Measurements from ENCODE around the gene SHLD1.
"Not testable (repeated sequence)": the region's sequence is repeated elsewhere in the genome, so short reads cannot be mapped to it uniquely, and the experiment has no call there.

Gene SHLD1

DNA sequence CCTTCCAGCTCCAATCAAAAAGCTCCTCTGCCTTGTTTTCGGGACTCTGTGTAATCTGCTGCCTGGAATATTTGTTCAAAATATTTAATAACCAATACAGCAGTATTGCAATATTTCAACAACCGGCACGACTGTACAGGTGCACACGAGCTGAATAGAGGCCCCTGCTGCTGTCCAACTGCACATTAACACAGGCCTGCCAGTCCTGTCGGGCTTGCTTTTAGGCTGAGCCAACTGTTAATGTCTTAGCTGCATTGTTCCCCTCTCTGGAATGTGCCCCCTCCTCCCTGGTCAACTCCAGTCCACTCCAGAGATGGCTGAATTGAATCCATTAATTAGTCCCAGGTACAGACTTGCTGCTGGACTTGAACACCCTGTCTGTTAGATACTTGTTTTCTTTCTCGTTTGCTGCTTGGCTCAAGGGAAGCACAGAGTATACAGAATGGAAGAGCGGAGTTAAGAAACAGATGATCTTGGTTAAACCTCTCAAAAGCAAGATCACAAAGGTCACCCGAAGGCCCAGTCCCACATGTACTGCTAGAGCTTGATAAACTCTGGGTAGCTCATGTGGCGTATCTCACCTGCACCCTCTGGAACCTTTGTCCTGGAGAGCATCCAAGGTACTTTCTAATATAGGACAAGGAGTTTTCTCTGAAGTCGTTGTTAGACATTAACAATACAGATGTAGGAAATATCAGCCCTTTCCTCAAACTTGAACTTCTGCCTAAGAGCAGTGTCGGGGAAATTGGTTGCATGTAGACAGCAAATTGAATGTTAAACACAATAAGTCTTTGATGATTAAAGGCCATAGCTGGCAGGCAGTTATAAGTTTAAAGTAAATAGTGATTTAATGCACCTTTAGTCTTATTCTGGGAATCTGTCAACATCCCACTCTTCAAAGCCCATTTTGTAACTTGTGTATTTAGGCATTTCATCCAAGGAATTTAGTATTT is 31.9 kb downstream of the SHLD1 start:
- DNase-seq: no peak

DNA sequence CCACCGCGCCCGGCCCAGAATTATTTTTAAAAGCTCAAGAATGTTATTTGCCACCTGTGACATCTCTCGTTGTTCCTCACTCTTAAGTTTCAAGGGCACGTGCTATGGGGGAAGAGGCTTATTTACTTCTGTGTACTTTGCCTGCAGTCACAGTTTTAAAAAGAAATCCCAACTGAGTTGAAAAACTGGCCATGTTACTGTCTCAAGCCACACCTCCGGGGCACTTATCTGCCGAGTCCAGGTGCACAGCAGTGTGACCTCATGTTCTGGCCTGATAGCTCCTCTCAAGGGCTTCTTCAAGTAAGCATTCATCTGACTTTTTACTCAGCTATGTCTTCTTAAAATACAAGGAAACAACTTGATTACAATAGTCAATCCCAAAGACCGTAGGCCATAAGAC is 34.5 kb downstream of the SHLD1 start:
- no peak for DNase-seq

DNA sequence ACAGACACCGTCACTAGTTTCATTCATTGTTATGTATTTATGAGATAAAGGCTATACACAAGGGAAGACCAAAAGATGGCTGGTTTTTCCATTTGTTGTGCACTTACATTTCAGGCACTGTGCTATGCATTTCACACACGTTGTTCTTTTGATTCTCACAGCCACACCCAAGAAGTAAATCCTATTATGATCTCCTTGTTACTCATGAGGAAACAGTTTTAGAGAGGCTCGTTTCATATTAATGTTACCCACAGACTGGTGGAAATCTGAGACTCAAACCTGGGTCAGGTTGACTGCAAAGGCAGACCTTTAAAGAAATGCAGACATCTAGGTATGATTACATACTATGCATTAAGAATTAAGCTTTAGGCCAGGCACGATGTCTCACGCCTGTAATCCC is 34.9 kb downstream of the SHLD1 start:
- no peak for DNase-seq

DNA sequence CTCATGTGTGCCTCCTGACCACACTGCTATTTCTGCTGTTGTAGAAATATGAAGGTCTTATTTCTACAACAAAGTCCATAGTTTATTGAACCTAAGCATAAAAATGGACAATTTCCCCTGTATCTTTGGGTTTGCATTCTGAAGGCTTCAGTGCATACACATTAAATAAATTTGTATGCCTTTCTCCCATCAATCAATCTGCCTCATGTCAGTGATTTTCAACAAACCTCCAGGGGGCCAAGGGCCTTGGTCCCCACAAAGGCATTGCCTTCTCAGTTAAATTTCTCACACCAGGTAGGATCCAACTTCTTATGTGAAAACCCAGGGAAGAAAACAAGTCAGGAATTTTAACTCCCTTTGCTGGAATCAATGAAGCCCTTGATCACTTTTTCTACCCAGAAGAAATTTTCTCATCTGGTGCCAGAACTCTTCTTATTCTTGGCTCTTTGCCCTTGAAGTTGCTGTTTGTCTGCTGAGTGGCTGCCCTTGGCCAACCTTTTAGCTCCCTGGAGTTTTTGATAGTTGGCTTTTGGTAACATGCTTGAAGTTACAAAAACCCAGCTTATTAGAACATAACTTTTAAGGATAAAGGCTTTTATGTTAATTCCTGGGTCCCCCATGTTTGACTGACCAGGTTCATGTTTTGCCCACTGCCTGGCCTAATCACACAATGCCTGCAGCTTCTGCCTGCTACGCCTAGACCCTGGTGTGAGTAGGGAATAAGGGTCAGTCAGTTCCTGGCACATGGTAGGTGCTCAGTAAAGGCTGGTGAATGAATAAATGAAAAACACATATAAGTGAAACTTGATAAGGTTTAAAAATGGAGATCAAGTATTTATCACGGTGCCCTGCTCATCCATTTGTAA is 37.0 kb downstream of the SHLD1 start:
- no peak for DNase-seq

DNA sequence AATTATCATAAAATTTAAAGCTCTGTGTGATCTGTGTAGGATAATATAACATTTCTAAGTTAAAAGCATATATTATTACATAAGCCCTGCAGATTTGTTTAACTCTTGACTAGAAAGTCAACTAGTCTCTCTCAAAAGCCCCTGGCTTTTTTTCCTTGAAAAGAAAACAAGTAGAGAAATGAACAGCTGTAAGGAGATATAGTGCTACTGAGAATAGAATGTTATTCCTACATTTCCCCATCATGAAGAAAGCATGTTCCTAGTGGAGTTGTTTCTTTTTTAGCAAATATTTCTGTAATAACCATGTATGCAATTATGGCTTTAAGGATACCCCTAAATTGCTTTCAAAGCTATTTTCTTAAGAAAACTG is 37.6 kb downstream of the SHLD1 start:
- no peak for DNase-seq

DNA sequence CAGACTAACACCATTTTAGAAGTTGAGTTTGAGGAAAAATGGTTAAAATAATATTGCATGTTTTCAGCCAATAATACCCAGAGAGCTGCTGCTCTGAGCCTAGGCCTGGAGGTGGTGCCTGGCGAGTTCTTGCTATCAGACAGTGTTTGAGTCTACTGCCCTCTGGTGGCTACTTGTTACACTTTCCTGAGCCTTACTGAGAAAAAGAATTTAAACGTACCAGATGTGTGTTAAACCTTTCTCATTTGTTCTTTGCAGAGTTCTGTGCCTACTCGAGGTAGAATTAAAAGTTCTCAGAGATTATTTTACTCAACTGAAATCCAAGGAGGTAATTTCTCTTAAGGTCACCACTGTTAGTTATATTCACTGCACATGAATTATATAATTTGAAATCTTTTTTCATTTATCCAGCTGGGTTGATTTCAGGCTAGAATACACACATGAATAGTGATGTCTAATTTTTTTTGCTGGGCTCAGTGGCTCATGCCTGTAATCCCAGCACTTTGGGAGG is 38.2 kb downstream of the SHLD1 start:
- DNase-seq: peak; percentile 90

DNA sequence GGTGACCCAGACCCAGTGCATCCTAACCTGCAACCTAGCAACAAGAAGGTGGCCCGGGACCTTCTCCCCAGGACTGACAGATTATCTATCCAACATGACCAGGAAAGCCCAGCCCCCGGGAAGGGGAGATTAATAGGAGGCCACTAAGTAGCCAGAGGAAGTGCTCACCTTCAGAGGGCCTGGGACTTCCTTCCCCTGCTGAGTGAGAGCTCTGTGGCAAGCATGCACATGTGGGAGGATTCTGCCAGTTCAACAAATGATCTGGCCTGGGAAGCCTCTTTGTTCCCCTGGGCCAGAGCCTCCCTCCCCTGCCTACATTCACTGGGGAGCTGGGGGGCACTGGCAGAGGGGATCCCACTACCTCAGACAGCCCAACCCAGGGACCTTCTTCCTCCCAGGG is 39.6 kb downstream of the SHLD1 start:
- DNase-seq: no peak

DNA sequence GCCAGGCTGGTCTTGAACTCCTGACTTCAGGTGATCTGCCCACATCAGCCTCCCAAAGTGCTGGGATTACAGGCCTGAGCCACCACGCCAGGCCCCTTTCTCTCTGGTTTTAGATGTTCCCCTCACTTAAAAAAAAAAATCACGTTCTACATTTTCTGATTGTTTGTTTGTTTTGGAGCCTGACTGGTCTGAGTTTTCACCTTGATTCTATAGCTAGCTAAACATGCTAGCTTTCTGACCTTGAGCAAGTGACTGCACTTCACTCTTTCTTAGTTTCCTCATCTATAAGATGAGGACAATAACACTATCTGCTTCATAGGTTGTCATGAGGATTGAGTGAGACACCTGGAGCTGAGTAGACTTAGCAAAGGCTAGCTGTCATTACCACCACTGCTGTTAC is 43.7 kb downstream of the SHLD1 start:
- DNase-seq: no peak

DNA sequence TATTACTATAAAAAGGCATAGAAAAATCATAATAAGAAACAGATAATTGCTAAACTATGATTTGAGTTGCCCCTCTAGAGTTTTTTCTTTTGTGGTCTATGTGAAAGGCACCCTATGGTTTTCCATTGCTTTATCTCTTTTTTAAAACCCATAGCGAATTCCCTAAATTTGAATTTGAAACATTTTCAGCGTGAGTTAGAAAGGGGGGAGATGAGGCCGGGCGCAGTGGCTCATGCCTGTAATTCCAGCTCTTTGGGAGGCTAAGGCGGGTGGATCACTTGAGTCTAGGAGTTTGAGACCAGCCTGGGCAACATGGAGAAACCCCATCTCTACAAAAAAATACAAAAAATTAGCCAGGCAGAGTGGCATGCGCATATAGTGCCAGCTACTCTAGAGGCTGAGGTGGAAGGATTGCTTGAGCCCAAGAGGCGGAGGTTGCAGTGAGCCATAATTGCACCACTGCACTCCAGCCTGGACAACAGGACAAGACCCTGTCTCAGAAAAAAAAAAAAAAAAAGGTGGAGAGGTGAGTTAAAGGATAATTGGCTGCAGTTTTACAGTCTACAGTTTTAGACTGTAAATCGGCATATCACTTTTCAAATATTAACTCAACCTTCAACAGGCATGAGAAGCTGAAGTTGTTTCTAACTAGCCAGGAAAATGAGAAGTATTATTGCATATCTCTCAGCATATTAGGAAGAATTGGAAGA is 46.3 kb downstream of the SHLD1 start:
- DNase-seq: no peak

DNA sequence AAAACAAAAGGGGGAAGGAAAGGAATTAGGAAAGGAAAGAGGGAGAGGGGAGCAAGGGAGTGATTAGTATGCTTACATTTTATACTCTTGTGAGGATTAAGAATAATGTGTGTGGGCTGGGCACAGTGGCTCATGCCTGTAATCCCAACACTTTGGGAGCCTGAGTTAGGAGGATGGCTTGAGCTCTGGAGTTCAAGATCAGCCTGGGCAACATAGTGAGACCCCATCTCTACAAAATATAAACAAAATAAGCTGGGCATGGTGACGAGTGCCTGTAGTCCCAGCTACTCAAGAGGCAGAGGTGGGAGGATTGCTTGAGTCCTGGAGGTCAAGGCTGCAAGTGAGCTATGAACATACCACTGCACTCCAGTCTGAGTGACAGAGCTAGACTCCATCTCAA is 47.0 kb downstream of the SHLD1 start:
- no peak for DNase-seq

DNA sequence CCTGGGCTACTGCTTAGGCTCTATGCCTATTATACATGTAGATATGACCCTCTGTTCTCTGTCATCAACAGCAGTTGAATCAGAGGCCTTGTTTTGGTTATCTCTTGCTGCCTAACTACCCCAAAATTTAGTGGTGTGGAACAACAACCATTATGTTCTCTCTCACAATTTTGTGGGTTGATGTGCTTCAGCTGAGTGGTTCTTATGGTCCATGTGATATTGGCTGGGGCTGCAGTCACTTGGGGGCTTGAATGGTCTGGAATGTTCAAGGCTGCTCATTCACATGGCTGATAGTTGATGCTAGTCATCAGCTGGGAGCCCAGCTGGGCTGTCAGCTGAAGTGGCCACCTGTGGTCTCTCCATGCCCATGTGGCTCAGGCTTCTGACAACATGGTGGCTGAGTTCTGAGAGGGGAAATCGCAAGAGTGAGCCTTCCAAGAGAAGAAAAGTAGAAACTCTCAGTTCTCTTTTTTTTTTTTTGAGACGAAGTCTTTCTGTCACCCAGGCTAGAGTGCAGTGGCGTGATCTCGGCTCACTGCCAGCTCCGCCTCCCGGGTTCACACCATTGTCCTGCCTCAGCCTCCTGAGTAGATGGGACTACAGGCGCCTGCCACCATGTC is 47.8 kb downstream of the SHLD1 start:
- peak; percentile 85 for DNase-seq

DNA sequence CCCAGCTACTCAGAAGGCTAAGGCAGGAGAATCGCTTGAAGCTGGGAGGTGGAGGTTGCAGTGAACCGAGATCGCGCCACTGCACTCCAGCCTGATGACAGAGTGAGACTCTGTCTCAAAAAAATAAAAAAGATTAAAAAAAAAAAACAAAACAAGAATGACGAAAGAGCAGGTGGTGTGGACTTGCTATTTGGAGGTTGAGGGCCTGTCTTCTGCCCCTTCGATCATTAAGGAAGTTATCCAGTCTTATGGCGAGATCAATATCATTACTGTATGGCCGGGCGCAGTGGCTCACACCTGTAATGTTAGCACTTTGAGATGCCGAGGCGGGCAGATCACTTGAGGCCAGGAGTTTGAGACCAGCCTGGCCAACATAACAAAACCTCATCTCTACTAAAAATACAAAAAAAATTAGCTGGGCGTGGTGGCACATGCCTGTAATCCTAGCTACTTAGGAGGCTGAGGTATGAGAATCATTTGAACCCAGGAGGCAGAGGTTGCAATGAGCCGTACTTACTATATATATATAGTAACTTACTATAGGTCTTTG is 53.6 kb downstream of the SHLD1 start:
- DNase-seq: not testable (repeated sequence)

DNA sequence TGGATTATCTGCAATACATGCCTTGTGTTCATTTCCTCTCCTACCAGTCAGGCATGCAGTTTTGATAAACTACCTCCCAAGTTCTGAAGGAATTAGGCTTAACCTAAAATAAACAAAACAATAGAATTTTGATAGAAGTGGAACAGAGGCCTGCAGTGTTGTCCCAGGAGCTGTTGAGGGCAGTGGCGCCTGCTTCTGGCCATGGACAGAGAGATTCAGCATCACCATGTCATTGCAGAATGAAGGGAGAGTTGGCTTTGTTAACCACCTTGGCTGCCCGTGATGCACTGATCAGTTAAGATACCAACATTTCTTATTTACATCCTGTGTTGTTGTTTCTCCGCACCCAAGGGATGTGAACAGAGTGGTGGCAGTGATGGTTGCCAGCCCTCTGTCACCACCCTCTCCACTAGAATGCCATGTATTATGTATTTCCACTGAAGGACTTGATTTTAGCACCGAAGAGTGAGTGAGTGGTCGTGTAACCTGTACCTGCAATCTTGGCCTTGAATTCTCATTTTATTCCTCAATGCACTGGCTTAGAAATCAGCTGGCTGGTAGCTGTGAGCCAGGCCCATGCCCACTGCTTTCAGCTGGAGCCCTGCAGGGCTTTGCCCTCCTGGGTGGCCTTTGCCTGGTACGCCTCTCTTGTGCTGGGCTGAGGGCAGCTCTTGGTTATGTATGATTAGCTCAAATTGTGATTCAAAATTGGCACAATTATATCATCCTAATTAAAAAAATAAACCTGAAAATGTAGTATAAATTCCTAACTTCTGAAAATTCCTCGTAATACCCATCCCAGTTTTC is 56.5 kb downstream of the SHLD1 start:
- no peak for DNase-seq

DNA sequence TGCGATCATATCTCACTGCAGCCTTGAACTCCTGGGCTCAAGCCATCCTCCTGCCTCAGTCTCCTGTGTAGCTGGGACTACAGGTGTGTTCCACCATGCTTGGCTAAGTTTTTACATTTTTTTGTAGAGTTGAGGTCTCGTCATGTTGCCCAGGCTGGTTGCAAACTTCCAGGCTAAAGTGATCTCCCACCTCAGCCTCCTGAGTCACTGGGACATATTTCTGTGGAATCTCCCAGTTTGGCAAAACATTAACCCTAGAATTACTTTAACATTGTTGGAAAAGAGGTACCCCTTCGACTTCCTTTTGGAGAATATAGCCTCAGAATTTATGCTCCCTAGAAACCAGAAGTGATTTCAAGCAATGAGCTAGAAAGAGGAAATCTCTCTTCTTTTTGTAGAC is 57.2 kb downstream of the SHLD1 start:
- DNase-seq: no peak

DNA sequence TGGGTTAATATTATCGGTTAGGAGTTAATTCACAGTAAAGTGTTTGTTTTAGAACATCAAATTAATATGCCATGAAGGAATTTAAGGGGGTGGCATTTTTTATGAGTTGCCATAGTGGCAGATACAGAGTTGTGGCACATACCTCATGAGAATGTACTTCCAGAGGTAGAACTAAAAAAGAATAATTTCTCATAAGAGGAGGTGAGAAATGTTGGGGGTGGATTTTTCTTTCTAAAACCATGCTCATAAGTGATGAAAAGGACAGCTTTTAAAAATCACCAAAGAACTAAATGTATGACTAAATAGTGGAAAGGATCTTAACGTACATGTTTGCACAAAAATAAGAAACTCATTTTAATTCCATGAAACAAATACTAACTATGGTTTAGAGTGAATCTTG is 58.7 kb downstream of the SHLD1 start:
- no peak for DNase-seq

DNA sequence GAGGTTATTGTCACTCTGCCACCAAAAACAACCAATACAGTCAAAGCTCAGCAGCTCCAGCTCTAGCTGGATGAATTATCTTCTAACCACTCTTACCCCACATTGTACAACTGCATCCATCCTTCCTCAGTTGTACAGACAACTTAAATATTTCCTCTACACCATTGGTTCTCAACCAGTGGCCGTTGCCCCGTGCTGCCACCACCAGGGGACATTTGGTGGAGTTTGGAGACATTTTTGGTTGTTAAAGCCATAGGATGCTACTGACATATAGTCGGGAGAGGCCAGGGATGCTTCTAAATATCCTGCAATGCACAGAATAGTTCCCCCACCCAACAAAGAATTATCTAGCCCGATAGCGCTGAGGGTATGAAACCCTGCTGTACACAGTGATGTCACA is 59.3 kb downstream of the SHLD1 start:
- DNase-seq: no peak

DNA sequence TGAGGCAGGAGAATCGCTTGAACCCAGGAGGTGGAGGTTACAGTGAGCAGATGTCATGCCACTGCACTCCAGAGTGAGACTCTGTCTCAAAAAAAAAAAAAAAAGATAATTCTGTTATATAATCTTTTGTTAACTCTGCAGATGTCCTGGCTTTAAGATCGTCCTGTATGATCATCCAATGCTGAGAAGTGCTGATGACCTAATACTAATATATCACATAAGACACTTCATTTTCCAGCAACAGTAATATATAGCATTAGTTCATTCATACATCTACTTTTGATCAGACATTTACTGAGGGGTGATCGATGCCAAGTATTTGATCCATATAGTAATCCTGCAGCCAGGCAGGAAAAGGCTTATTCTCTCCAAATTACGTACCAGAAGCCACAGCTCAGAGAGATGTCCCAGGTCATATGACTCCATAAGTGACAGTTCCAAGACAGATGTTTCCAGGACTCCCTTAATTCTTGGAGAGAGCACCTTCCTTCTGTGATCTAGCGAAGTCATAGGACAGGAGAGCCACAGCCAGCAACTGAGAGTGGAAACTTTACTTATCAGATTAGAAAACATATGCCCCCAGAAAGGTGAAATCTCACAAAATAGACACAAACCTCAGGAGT is 60.7 kb downstream of the SHLD1 start:
- DNase-seq: no peak

DNA sequence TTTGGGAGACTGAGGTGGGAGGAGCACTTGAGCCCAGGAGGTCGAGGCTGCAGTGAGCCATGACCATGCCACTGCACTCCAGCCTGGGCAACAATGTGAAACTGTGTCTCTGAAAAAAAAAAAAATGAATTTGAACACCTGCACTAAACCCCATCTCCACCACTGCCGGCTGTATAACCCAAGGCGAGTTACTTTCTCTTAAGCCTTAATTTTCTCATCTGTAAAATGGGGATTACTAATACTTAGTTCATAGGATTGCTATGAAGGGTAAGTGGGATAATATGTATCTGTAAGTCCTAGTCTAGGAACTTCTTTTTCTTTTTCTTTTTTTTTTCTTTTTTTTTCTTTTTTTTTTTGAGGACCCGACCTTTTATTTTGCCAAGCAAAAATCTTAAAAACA is 61.5 kb downstream of the SHLD1 start:
- DNase-seq: no peak

DNA sequence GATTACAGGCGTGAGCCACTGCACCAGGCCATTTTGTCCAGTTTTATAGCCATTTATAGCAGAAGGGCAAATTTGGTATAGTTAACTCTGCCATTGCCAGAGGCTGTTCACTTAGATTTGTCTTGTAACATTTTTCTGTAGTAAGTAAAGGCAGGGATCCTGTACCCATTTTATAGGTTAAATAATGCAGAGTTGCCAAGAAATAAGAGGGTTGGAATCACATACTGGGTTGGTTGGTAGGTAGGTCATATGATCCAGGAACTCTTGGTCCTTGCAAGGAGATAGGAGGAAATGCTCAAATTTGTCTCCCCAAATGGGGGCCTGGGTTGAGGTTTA is 68.1 kb downstream of the SHLD1 start:
- no peak for DNase-seq

DNA sequence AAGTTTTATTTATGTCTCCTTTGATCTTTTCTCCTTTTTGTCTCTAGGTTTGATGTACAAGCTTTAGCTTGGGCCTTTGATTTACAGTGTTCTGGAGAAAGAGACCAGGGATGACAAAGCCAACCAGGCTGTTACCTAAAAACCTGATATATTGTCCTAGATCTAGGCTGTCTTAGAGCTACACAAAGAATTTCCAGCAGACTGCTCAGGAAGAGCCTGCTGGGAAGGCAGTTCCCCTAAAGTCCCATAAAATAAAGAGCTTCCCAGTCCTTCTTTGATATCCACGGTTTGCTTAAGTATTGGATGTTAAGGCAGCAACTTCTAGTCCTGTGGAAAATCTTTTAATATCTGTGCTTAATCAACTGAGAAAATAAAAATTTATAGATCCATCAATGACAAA is 70.5 kb downstream of the SHLD1 start:
- DNase-seq: no peak

DNA sequence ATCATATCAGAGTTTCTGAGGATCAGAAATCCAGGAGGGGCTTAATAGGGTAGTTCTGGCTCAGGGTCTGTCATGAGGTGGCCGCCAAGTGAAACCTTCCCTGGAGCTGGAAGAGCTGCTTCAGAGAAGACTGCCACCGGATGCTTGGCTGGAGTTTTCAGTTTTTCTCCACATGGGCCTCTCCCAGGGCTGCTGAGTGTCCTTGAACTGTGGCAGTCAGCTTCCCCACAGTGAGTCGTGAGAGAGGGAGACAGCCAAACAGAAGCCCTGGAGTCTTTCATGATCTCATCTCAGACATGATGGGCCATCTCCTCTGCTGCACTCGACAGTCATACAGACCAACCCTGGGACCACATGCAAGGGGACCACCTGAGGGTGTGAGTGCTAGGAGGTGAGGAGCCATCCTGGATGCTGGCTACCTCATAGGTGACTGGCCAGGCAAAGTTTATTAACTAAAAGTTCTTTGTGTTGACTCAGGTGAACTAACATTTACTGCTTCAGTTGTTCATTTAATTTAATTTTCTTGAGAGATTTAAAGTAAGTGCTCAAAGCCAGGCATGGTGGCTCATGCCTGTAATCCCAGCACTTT is 71.5 kb downstream of the SHLD1 start:
- no peak for DNase-seq

All from RPMI8226 (cell line).